ENCODE results near the gene ATP11A. TPM values are rescaled to one million over a fixed set of nuclear protein-coding genes. Genes with fewer than 3 reads are reported as not detected.

The ATP11A gene
- total and polyA plus RNA-seq, 10 of the 15 experiments (the other 5 are each of a cell fraction or from before 2014, with no cell fraction given), result 1.4 to 69.6 (median 14.4) TPM

DNA sequence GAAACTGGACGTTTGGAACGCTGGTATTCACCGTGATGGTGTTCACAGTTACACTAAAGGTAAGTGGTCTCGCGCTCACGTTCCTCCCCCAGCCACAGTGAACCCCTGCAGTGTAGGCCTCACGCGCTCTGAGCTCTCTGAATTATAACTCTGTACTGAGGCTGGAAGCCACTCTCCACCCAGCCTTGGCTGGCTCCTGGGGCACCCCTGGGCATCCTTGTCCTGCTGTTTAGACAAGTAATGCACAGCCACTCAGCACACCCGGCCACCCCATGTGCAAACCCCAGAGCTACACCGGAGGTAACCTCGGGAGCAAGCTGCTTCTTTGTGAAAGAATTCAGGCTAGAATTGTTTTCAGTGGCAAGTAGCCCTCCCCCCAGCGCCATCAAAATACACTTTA is 181.9 kb downstream of the ATP11A start:
- 95% methylated on average over 12 of the region's 12 CpGs for WGBS (ENCODE audit: insufficient coverage, insufficient replicate concordance, low lambda C conversion rate, missing lambda C conversion rate)
- CTCF ChIA-PET, result interaction anchor here (0.8 kb wide), 1 partner anchor 871 kb away, joined by 3 read pairs; no protein-coding TSS in a partner anchor
- Histone ChIP-seq H3K4me2 (ENCODE audit: control insufficient read depth, insufficient read depth) (no peak overlapping the region), H2AFZ (ENCODE audit: control insufficient read depth, low read depth, low read length) (no peak overlapping the region), H3K79me2 (ENCODE audit: control insufficient read depth, insufficient read depth, low read length) (no peaks in the 10 kb centered on the region), H3K9ac (ENCODE audit: control insufficient read depth, insufficient read depth, low read length) (no peak overlapping the region), H3K4me3 (no peak overlapping the region), H3K9me3 (replicated peaks; ENCODE audit: control insufficient read depth, insufficient read depth, low read length) (no peaks in the 10 kb centered on the region), H3K27me3 (replicated peaks in 1 of 2; ENCODE audit: control insufficient read depth in 2 of 2, insufficient read depth in 2 of 2, low read length in 1 of 2) (no peaks in the 10 kb centered on the region), H3K27ac (ENCODE audit: control insufficient read depth, insufficient read depth) (no peak overlapping the region), H4K20me1 (ENCODE audit: control insufficient read depth, insufficient read depth) (no peaks in the 10 kb centered on the region), H3K4me1 (ENCODE audit: control insufficient read depth, insufficient read depth, low read length) (peaks cover 24% of the 10 kb centered on the region), H3K36me3 (ENCODE audit: control insufficient read depth in 2 of 2, insufficient read depth in 2 of 2, low read length in 1 of 2) (peaks cover 4 to 6% of the 10 kb centered on the region in 2 experiments; a peak in 2 of 4 replicates)
- RAD21 ChIA-PET (ENCODE audit: unreplicated experiment), result no interaction called here
- SMC1A ChIA-PET (ENCODE audit: uncharacterized antibody, unreplicated experiment), result no interaction called here
- FAIRE-seq (no peak), ATAC-seq (no peak), DNase-seq (ENCODE audit: low read depth, low spot score) (no peak)
- BruUV-seq (replicated peaks), result no TSS peak
- intact Hi-C loops (cut with micrococcal nuclease; ENCODE audit: unreplicated experiment) (loop anchor here (5.0 kb wide), 1 partner anchor 104 kb away; no protein-coding TSS in a partner anchor), in situ Hi-C loops (cut with MboI) (loop anchor here (5.0 to 25.0 kb wide), 3 partner anchors 179 to 1409 kb away; partner anchors contain the start of gene ATP11A)
- POLR2A ChIA-PET, result no interaction called here
- TF ChIP-seq SMAD1 (IDR thresholded peaks at IDR 0.05; ENCODE audit: low read depth, partially characterized antibody) (no peak), ZNF384 (IDR thresholded peaks at IDR 0.05; ENCODE audit: borderline replicate concordance, low read depth, low read length) (no peak), RFX5 (IDR thresholded peaks at IDR 0.05; ENCODE audit: low read depth, low read length) (no peak), KLF5 (IDR thresholded peaks at IDR 0.05; ENCODE audit: partially characterized antibody) (no peak), PAX8 (IDR thresholded peaks at IDR 0.05) (no peak), MTA2 (IDR thresholded peaks at IDR 0.05; ENCODE audit: low read depth) (no peak), EZH2 (IDR thresholded peaks at IDR 0.05; ENCODE audit: borderline replicate concordance, control insufficient read depth, low read depth, low read length) (no peak), ZNF622 (IDR thresholded peaks at IDR 0.05) (no peak), LARP7 (IDR thresholded peaks at IDR 0.05) (no peak)
- TF ChIP-seq, protein P1, sequence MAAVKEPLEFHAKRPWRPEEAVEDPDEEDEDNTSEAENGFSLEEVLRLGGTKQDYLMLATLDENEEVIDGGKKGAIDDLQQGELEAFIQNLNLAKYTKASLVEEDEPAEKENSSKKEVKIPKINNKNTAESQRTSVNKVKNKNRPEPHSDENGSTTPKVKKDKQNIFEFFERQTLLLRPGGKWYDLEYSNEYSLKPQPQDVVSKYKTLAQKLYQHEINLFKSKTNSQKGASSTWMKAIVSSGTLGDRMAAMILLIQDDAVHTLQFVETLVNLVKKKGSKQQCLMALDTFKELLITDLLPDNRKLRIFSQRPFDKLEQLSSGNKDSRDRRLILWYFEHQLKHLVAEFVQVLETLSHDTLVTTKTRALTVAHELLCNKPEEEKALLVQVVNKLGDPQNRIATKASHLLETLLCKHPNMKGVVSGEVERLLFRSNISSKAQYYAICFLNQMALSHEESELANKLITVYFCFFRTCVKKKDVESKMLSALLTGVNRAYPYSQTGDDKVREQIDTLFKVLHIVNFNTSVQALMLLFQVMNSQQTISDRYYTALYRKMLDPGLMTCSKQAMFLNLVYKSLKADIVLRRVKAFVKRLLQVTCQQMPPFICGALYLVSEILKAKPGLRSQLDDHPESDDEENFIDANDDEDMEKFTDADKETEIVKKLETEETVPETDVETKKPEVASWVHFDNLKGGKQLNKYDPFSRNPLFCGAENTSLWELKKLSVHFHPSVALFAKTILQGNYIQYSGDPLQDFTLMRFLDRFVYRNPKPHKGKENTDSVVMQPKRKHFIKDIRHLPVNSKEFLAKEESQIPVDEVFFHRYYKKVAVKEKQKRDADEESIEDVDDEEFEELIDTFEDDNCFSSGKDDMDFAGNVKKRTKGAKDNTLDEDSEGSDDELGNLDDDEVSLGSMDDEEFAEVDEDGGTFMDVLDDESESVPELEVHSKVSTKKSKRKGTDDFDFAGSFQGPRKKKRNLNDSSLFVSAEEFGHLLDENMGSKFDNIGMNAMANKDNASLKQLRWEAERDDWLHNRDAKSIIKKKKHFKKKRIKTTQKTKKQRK (IDR thresholded peaks at IDR 0.05; ENCODE audit: low read depth, low read length), result no peak
- TF ChIP-seq, protein P2, sequence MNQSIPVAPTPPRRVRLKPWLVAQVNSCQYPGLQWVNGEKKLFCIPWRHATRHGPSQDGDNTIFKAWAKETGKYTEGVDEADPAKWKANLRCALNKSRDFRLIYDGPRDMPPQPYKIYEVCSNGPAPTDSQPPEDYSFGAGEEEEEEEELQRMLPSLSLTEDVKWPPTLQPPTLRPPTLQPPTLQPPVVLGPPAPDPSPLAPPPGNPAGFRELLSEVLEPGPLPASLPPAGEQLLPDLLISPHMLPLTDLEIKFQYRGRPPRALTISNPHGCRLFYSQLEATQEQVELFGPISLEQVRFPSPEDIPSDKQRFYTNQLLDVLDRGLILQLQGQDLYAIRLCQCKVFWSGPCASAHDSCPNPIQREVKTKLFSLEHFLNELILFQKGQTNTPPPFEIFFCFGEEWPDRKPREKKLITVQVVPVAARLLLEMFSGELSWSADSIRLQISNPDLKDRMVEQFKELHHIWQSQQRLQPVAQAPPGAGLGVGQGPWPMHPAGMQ (IDR thresholded peaks at IDR 0.05; ENCODE audit: borderline replicate concordance), result no peak
- TF ChIP-seq, protein P3, sequence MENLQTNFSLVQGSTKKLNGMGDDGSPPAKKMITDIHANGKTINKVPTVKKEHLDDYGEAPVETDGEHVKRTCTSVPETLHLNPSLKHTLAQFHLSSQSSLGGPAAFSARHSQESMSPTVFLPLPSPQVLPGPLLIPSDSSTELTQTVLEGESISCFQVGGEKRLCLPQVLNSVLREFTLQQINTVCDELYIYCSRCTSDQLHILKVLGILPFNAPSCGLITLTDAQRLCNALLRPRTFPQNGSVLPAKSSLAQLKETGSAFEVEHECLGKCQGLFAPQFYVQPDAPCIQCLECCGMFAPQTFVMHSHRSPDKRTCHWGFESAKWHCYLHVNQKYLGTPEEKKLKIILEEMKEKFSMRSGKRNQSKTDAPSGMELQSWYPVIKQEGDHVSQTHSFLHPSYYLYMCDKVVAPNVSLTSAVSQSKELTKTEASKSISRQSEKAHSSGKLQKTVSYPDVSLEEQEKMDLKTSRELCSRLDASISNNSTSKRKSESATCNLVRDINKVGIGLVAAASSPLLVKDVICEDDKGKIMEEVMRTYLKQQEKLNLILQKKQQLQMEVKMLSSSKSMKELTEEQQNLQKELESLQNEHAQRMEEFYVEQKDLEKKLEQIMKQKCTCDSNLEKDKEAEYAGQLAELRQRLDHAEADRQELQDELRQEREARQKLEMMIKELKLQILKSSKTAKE (IDR thresholded peaks at IDR 0.05; ENCODE audit: low read depth, poor library complexity, severe bottlenecking), result no peak
- TF ChIP-seq, protein P4, sequence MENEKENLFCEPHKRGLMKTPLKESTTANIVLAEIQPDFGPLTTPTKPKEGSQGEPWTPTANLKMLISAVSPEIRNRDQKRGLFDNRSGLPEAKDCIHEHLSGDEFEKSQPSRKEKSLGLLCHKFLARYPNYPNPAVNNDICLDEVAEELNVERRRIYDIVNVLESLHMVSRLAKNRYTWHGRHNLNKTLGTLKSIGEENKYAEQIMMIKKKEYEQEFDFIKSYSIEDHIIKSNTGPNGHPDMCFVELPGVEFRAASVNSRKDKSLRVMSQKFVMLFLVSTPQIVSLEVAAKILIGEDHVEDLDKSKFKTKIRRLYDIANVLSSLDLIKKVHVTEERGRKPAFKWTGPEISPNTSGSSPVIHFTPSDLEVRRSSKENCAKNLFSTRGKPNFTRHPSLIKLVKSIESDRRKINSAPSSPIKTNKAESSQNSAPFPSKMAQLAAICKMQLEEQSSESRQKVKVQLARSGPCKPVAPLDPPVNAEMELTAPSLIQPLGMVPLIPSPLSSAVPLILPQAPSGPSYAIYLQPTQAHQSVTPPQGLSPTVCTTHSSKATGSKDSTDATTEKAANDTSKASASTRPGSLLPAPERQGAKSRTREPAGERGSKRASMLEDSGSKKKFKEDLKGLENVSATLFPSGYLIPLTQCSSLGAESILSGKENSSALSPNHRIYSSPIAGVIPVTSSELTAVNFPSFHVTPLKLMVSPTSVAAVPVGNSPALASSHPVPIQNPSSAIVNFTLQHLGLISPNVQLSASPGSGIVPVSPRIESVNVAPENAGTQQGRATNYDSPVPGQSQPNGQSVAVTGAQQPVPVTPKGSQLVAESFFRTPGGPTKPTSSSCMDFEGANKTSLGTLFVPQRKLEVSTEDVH (IDR thresholded peaks at IDR 0.05; ENCODE audit: low read depth, partially characterized antibody), result no peak
- TF ChIP-seq, protein P5, sequence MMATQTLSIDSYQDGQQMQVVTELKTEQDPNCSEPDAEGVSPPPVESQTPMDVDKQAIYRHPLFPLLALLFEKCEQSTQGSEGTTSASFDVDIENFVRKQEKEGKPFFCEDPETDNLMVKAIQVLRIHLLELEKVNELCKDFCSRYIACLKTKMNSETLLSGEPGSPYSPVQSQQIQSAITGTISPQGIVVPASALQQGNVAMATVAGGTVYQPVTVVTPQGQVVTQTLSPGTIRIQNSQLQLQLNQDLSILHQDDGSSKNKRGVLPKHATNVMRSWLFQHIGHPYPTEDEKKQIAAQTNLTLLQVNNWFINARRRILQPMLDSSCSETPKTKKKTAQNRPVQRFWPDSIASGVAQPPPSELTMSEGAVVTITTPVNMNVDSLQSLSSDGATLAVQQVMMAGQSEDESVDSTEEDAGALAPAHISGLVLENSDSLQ (IDR thresholded peaks at IDR 0.05), result no peak

Data from GM12878 (cell line).